Measurements from ENCODE around the gene TSPAN7. TPM values are rescaled to one million over a fixed set of nuclear protein-coding genes. Genes with fewer than 3 reads are reported as not detected.

TSPAN7 gene, protein sequence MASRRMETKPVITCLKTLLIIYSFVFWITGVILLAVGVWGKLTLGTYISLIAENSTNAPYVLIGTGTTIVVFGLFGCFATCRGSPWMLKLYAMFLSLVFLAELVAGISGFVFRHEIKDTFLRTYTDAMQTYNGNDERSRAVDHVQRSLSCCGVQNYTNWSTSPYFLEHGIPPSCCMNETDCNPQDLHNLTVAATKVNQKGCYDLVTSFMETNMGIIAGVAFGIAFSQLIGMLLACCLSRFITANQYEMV
- 10 to 100 TPM; 37.6 to 67.3 (median 51.2) TPM for polyA plus RNA-seq (ENCODE audit: insufficient read length in 4 of 4)

DNA sequence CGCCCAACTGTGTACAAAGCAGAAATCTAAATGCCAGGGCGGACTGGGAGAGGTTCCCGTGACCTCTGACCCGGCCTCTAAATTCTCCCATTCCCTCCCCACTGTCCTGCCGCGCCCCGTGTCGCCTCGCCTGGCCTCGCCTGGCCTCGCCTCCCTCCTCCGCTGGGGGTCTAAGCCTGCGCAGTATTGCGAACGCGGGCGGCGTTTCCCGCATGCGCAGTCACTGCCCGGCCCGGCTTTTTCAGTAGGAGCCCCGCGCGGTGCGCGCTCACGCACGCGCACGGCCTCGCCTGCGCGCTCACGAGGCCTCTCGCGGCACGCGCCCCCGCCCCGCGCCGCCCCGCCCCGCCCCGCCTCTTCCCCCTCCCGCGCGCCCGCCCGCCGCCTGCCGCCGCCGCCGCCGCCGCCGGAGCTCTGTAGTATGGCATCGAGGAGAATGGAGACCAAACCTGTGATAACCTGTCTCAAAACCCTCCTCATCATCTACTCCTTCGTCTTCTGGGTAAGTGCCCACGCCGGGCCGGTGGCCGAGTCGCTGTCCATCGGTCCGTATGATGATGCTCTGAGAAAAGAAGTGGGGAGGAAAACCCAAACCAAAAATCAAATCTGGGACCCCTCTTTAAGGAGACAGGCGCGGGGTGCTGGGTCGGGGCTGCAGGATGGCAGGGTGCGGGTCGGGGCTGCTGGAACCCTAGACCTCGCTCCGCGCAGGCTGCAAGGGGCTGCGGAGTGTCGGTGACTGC, at the start of gene TSPAN7:
TSPAN7 (plus strand) TSS at position 417 of the 743 bp plus-strand sequence; CDS start at position 422, 5 bp downstream.
- peak in 3 of 4 donors; percentile 51 to 61 (median 52) for DNase-seq (ENCODE audit: low read depth in 4 of 4, low spot score in 3 of 4)

DNA sequence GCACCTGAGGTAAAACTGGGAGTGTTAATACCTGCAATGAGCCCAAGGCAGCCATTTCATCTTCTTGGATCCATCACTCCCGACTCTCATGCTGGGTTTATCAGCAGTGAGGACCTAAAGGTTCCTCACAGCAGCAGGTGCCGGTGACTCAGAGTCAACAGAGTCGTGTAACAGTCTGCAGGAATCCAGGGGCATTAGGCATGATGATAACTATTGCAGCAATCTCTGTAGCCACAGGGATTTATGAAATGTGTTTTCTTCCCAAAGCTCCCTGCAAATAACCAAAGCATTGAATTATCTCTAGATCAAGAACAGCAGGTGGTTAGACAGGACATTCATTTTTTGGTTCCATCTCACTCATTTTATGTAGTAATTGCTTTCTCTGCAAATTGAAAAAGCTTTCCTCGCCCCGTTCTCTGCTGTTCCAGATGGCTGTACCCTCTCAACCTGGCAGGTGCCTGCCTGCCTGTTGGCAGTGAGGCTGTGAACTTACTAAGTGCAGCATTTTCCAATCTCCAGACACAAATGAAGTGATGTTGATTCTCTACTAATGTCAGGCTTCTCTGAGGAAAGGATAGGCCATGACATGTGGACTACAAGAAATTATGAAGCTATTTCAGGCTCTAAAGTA, 48.1 kb upstream of the TSPAN7 start:
- no peak for DNase-seq (ENCODE audit: low read depth in 4 of 4, low spot score in 3 of 4)

DNA sequence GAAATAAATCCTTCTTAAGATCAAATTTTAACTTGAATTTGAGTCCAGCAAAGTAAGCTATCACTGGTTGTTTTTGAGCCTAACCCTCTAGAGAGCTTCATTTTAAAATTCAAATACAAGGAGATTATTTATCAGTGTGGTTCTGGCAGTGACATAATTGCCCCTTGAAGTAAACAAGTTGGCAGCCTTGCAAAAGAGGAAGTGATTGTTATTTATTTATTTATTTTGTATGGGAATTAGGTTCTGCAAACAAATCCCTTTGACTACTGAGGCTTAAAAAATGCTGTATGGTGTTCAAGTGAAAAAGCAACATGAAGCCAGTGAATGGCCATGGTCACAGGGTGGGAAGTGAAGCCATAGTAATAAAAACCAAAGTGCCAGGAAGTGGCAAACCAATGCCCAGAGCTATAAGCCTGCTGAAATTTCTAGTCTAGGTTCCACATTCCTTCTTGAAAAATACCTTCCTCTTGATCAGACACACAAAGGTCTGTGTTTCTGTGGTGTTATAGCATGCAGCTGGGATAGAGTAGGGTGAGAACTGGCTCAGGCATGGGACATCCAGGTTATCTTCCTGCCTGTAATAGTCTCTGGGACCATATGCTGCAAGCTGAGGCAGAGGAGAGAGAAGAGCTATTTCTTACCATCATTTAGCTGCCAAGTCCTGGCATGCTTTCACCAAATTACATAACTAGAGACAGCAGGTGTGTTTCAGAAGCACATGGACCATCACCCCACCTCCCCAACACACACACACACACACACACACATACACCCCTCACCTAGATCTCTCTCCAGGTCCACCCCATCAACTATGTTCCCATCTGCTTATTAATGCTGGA, 47.1 kb upstream of the TSPAN7 start:
- no peak for DNase-seq (ENCODE audit: low read depth in 4 of 4, low spot score in 3 of 4)

DNA sequence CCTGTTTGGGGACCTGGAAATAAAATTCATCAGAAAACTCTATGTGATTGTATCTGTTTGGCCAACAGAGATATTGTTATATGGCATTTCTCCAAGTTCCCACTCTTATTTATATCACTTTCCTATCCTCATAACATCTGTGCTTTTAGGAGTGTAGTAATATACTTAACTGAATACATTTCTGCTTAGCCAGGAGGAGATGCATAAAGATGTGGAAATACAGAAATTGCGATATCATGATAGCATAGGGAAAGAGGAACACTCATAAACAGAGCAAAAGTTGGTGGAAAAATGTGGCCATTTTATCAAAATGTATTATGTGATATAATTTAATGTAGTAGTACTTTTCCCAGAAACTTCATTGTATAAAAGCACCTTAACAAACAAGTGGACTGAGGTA, 46.1 kb upstream of the TSPAN7 start:
- no peak for DNase-seq (ENCODE audit: low read depth in 4 of 4, low spot score in 3 of 4)

DNA sequence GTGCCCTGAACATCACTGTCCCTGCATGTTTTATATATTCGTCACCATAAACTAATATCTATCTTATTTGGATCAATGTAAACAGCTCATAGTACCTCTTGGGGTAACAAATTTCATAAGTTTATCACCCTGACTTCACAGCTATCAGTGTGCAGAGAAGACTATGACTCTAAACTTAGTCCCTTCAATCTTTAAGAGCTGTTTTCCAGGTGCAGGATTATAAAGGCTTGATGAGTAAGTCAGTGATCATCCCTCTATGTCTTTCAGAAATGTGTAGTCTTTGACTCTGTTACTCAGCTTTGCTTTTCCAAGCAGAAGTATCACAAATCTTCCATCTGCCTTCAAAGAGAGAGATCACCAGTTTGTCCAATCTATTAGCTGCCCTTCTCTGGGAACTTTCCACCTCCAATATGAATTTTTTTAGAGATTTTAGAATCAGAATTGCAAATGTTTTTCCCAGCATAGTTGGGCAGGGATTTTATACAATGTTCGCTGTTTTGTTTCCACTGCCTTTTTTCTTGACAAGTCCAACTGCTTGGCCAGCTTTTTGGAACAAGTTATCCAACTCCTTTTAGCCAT, 45.1 kb upstream of the TSPAN7 start:
- no peak for DNase-seq (ENCODE audit: low read depth in 4 of 4, low spot score in 3 of 4)

DNA sequence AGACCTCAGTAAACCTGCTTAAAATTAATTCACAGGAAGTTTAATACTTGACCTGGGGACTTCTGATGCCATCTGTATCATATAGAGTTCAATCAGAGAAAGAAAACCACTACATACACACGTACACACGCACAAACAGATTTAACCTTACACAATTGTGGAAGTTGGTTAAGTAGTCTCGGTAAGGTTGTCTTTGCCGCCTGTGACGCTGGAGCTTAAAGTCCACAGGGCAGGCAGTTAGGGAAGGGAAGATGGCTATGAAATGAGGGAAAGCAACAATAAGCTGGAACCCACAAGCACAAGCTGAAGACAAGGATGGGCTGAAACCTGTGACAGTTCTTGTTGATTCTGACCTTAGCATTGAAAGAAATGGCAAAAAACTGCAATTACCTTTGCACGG, 41.7 kb upstream of the TSPAN7 start:
- DNase-seq (ENCODE audit: low read depth in 4 of 4, low spot score in 3 of 4): no peak

DNA sequence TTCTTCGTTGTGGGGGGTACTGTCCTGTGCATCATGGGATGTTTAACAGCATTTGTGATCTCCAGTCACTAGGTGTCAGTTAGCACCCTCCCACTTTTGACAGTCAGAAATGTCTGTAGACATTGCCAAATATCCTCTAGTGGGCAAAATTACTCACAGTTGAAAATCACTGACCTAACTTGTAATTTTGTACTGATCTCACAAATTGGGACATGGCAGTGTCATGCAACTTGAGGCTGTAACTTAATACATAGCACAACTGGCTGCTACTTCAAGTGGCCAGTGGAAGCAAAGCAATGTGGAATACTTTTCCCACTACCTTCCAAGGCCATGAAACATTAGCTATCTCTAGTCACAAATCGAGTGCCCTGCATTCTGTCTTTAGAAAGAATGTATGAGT, 23.2 kb upstream of the TSPAN7 start:
- no peak for DNase-seq (ENCODE audit: low read depth in 4 of 4, low spot score in 3 of 4)

DNA sequence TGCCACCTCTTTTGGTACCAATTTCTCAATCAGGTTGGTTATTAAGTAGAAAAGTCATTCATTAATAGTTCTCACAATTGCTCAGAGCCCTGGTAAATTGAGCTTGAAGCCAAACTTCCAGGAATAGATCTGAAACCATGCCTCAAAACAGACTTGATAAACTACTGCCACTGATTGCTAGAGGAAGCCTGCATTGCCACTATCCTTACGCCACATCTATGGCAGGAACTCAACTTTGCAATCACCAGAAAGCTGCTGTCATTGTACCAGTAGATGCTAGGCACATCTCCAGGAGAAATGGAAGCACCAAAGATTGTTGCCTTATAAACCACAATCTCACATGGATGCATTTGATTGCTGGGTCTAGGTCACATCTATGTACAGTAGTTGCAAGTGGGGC, 21.6 kb upstream of the TSPAN7 start:
- DNase-seq (ENCODE audit: low read depth in 4 of 4, low spot score in 3 of 4): no peak

DNA sequence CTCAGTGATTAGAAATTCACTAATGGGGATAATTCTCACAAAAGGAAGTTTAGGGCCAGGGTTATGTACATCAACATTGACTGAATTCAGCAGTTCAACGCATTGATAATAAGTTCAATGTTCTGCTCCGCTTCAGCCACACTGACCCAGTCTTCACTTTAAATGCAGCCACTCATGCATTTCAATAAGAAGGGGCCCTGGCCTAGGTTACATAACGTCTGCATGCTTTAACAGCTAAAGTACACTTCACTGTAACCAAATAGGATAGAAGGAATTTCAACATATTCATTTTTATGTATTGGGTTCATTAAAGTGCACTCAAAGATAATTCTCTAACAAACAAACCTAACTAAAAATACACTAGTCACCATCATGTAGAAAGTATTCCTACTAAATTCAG, 12.8 kb upstream of the TSPAN7 start:
- no peak for DNase-seq (ENCODE audit: low read depth in 4 of 4, low spot score in 3 of 4)

DNA sequence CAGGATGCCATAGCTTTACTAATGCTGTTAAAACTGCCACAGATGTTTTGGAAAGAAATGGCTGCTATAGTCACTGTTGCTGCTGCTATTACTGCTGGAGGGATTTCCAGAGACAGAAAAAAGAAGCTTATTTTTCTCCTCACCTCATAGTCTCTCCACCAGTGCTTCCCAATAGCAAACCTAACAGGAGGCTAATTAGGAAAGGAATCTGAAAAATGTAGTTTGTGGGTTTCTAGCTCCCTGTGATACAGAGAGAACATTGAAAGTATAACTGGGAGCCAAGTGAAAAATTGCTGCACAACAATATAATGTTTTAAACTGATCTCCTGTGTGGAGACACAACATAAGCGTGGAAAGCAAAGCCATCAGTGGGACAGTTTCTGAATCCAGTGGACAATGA, 8.6 kb upstream of the TSPAN7 start:
- no peak for DNase-seq (ENCODE audit: low read depth in 4 of 4, low spot score in 3 of 4)

DNA sequence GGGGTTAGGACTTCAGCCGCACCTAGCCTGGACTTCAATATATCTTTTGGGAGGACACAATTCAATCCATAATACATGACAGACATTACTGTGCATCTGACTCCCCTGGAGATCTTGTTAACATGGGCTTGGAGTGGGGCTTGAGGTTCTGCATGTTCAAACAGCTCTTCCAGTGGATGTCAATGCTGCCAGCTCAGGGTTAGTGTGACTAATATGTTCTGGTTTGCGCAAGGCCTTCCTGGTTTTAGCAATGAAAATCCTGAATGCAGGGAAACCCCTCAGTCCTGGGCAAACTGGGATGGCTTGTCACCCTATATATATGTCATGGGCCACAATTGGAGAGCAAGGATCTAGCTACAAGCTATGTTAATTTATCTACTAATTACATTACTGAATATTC, 2.7 kb upstream of the TSPAN7 start:
- no peak for DNase-seq (ENCODE audit: low read depth in 4 of 4, low spot score in 3 of 4)

DNA sequence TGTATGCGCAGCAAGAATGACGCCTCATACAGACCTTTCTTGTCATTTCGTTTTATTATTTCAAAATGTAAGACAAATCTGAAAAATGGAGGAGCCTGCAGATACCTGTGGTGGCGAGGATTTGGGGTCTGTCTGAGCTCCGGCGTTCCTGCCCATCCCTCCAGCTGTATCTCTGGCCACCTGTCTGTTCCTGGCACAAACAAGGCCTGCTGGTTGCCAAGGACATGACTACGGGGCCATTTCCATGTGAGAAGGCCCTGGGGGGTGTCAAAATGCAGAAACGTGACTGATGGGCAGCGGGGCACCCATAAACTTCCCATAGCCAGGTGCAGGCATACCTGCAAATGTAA, 591 bp upstream of the TSPAN7 start:
- DNase-seq (ENCODE audit: low read depth in 4 of 4, low spot score in 3 of 4): no peak

DNA sequence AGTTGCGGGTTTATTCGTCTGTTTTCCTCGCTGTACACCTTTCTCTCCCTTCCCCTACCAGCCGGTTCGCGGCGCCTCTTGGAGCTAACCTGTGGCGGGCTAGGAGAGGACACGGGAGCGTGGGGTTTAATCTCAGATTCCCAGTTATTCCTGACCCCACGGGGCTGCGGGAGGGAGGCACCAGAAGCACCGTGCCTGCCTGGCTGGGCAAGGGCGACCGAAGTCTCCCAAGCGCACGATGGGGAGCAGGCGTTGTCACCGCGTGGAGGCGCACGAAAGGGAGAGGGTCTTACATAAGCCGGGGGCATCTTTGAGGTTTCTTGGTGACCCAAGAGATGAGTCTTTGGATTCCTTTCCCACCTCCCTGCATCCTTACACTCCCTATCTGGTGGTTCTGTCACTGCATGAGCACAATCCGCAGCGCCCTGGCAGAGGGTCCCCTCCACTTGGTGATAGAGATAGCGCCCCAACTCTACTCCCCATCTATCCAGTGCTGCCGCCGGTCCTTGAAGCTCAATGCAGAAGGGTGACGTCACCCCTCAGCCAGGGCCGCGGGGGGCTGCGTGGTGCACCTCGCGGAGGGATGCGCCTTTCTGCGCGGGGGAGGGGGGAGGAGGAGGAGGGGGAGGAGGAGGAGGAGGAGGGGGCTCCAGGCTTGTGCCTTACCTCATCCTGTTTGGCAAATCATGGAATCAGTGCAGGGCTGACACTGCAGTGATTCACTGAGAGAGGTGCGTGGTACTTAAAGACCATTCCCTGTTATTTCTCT, 793 bp downstream of the TSPAN7 start:
- DNase-seq (ENCODE audit: low read depth in 4 of 4, low spot score in 3 of 4): no peak

DNA sequence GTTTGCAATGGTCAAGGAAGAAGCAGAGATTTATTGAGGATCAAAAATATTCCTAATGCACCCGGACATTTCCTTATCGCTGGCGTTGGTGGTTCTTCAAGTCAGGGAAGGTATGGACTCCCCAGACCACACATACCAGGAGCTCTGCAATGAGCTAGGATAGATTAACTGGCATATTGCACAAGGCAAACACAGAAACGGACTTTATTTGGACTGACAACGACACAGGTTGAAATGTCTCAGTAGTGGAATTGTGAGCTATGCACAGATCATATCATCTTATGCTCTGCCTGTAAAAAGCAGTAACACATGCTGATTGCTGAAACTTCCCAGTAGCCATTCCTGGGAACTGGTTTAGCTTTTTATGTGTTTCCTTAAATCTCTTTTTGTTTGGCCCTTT, 1.7 kb downstream of the TSPAN7 start:
- no peak for DNase-seq (ENCODE audit: low read depth in 4 of 4, low spot score in 3 of 4)

DNA sequence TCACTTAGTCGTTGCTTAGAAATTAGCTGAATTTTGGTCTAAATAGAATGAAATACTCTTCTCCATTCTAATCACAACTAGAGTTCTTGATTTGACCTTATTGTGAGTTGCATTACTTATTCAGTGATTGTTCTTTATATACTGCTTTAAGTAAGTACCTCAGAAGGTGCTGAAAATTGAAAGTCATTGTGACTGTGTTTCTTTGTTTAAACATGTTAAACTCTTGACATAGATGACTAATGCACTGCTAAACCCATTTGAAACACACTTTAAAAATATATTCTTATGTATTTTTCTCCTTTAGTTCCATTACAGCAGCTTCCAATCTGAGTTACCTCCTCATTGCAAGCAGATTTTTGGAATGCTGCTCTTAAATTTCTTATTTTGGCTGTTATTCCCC, 9.1 kb downstream of the TSPAN7 start:
- DNase-seq (ENCODE audit: low read depth in 4 of 4, low spot score in 3 of 4): no peak

DNA sequence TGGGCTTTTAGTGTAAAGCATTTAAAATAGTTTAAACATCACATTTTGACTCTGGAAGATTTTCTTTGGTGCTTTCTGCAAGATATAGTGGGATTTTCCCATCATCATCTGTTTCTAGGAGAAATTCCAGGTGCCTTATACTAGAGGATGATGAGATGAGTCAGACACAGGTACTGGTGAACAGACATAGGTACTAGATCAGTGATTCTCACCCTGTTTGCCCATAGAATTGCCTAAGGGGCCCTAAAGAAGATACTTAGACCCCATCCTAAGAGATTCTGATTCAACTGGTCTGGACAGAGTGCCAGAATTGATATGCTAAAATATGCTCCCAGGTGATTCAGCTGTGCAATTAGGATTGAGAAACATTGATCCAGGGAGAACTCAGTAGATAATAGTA, 9.7 kb downstream of the TSPAN7 start:
- DNase-seq (ENCODE audit: low read depth in 4 of 4, low spot score in 3 of 4): no peak

DNA sequence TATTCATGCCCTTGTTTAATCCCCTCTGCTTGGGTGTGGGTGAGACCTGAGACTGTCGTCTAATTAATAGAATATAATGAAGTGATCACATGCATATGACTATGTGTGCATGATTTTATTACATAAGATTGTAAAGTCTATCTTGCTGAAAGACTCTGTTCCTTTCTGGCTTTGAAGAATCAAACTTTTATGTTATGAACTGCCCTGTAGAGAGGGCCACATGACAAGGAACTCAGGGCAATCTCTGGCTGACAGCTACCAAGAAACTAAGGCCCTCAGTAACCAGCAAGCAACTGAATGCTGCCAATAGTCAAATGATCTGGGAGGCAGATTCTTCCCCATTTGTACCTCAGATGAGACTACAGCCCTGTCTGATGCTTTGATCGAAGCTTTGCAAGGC, 13.5 kb downstream of the TSPAN7 start:
- no peak for DNase-seq (ENCODE audit: low read depth in 4 of 4, low spot score in 3 of 4)

DNA sequence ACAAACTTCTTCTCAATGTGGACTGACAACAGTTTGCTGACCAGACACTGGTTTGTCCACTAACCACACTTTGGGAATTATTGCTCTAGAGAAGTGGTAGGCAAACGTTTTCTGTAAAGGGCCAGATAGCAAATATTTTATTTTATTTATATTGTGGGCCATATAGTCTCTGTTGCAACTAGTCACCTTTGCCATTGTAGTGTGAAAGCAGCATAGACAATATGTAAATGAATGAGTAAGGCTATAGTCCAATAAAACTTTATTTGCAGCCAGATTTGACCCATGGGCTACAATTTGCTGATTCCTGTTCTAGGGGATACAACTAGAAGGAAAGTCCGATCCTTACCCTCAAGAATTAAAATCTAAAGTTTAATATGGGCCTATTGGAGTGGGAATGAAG, 14.5 kb downstream of the TSPAN7 start:
- DNase-seq (ENCODE audit: low read depth in 4 of 4, low spot score in 3 of 4): no peak

DNA sequence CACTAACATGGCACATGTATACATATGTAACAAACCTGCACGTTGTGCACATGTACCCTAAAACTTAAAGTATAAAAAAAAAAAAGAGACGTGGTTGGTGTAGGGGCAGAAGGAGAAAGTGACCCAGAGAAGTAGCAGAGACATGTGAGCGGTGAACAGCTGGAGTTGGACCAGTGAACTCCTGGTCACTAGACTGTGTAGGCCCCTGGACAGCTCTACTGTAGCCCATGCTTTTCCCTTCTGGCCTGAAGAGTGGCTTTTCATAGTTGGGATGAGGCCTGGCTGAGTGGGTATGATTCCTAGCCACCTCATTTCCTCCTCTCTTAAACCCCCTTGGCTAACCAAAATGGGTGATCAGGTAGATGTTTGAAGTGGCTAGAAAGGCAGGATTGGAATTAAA, 16.4 kb downstream of the TSPAN7 start:
- no peak for DNase-seq (ENCODE audit: low read depth in 4 of 4, low spot score in 3 of 4)

DNA sequence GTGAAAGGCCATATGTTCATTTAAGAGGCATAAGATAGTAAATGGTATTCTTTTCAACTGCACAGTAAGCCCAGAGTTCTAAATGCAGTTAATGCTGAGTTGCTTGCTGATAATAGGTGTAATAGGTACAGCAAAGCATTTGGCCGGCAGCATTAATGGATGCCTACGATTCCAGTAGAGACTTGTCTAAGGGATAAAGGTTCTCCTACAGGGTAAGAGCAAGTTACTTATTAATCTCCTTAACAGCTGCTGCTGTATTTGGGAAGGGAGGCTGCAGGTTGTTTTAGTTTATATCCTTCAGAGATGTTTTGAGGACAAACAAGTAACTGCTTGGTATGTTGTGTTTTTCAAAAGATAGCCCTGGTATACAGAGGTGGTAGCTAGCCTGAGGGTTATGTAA, 16.8 kb downstream of the TSPAN7 start:
- no peak for DNase-seq (ENCODE audit: low read depth in 4 of 4, low spot score in 3 of 4)

Data from left renal pelvis (tissue), 4 donors.